GM13976 (cell line): ENCODE data around the gene FAM228B.

ENCODE experiments used
- DNase-seq: peaks from one replicate; pipeline ENCODE4 v3.0.0; 2012; ENCODE audit warnings: low spot score
- in situ Hi-C: fragments of 300-500 bp; cut with MboI; formaldehyde crosslinking; loops from one replicate; pipeline ENCODE4 v1.12.0; 2022; ENCODE audit warnings: low sequenced_read_pairs, mixed read lengths, inconsistent platforms; ENCODE audit not compliant: unreplicated experiment
- TF ChIP-seq, protein P1 (sequence below): IDR thresholded peaks from 2 replicates; pipeline ENCODE4 v1.5.1; 2012; ENCODE audit warnings: borderline replicate concordance, mild to moderate bottlenecking; ENCODE audit not compliant: insufficient read depth; ENCODE audit errors: extremely low read depth, missing control alignments, control extremely low read depth

The FAM228B gene

DNA sequence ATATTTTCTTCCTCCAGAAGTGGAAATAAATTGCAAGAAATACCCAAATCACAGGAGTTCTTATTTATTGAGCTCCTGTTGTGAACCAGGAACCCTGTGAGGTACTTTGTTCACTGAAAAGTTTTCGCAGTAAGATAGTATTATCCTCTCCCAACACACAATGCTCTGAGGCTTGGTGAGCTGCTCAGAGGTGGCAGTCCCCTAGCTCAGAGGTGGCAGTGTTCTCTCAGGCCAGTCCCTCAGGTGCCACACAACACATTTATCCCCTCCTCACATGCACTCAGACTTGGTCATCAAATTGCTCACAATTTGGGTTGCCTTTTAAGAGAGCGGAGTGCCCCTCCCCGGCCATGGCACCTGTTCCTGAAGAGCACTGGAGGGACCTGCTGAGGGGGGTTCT, 77.5 kb downstream of the FAM228B start:
- TF ChIP-seq, protein P1, sequence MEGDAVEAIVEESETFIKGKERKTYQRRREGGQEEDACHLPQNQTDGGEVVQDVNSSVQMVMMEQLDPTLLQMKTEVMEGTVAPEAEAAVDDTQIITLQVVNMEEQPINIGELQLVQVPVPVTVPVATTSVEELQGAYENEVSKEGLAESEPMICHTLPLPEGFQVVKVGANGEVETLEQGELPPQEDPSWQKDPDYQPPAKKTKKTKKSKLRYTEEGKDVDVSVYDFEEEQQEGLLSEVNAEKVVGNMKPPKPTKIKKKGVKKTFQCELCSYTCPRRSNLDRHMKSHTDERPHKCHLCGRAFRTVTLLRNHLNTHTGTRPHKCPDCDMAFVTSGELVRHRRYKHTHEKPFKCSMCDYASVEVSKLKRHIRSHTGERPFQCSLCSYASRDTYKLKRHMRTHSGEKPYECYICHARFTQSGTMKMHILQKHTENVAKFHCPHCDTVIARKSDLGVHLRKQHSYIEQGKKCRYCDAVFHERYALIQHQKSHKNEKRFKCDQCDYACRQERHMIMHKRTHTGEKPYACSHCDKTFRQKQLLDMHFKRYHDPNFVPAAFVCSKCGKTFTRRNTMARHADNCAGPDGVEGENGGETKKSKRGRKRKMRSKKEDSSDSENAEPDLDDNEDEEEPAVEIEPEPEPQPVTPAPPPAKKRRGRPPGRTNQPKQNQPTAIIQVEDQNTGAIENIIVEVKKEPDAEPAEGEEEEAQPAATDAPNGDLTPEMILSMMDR, result no peak
- DNase-seq, result no peak
- in situ Hi-C loops, result no loop called here

GRCh38 chr2:24203029-24203786, 79.9 kb downstream of the FAM228B start:
- no peak for DNase-seq

DNA sequence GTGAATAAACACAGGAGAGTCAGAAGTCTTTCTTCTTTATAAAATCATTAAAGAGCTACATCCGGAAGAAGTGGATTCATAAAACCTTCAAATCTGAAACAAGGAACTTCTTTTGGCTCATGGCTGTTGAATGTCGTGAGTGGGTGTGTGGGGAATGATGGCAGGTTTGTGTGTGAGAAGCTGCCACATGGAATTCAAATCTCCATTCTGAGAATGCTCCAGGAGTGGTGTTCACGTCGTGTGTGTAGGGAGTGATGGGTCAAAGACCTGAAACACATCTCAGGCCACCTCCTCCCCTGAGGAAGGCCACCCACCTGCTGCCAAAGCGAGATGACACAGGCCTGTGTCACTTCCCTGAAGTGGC, 80.5 kb downstream of the FAM228B start:
- TF ChIP-seq, protein P1, result no peak
- no peak for DNase-seq
- in situ Hi-C loops, result no loop called here

More at GRCh38 chr2:24203029-24203786, 79.9 kb downstream of the FAM228B start:
- TF ChIP-seq, protein P1, result no peak
- in situ Hi-C loops, result no loop called here

DNA sequence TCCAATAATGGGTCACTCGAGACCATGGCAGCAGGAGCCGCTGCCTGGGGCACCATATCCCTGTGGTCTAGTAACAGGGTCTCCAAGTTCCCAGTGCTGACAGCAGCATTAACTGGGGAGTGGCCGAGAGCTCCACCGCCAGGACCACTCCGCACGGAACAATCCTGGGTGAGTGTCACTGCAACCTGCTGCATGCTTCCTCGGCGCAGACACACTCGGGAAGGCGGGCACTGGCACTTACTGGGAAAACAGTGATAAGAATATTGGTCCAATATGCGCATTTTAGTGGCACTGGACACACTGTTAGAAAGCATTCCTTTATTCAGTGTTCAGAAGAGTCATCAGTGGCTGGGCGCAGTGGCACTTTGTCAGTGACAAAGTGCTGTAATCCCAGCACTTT, 81.2 kb downstream of the FAM228B start:
- in situ Hi-C loops, result no loop called here
- TF ChIP-seq, protein P1, result no peak
- no peak for DNase-seq

DNA sequence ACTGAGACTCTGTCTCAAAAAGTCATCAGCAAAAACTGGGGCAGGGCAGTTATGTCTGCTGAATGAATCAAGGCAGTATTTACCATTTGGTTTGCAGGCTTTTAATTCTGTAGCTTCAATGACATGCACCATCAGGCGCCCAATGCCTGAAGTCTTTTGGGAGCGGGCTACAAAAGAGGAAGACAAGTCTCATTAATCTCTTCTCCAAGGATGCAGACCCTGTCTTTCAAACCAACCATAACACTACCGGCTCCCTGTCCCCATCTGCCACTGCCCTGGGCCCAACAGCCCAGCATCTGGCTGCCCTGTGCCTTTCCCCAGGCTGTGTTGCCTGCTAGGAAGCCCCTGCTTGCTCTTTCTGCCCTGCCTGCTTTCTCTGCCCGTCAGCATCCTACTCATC, 81.9 kb downstream of the FAM228B start:
- TF ChIP-seq, protein P1, result no peak
- no peak for DNase-seq
- in situ Hi-C loops, result no loop called here

- DNase-seq, result no peak
- TF ChIP-seq, protein P1, result no peak
- in situ Hi-C loops, result no loop called here
Observed at GRCh38 chr2:24206242-24206641, 83.0 kb downstream of the FAM228B start.
